Activated CD4-positive, alpha-beta T cell treated with anti-CD3 and anti-CD28 coated beads, Interleukin-2, amount 50 U/mL, for 24 hours (primary cell): ENCODE measurements around the gene ZCCHC18.

Experiments used
- DNase-seq, 2 donors: peaks; one replicate each; pipeline ENCODE4 v3.0.0-alpha.2; 2020; ENCODE audit warnings: low read depth in 1 of 2, low spot score in 1 of 2

The ZCCHC18 gene

DNA sequence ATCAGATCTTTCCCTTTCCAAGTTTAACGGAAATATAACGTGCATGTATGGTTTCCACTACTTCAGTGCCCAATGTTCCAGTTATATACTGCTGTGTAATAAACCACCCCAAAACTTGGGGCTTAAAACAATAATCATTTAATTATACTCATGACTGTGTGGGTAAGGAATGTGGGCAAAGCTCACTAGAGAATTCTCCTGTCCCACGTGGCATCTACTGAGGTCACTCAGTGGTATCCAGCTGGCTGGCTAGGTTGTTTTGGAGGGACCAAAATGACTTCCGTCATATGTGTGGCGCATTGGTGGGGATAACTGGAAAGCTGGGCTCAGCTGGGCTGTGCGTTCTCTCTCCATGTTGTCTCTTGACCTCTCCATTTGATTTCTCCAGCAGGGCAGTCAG lies 18.5 kb downstream of the ZCCHC18 start:
- no peak for DNase-seq

- DNase-seq = no peak
Observed at GRCh38 chrX:104134583-104135261, 22.4 kb downstream of the ZCCHC18 start.

DNA sequence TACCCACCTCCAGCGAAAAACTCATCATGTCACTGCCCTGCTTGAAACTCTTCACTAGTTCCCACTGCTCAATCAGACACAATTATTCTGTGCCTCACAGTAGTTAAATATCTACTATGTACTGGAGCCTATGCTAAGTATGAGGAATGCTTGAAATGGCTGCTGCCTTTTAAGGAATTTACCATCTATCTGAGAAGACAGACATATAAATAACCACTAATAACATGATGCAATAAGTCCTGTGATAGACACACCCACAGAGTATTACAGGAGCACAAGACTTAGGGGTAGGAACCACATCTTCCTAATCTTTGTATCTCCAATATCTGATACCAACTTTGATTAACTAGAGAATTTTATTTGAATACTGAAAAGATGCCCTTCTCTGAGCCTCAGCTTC lies 23.4 kb downstream of the ZCCHC18 start:
- DNase-seq = no peak

DNA sequence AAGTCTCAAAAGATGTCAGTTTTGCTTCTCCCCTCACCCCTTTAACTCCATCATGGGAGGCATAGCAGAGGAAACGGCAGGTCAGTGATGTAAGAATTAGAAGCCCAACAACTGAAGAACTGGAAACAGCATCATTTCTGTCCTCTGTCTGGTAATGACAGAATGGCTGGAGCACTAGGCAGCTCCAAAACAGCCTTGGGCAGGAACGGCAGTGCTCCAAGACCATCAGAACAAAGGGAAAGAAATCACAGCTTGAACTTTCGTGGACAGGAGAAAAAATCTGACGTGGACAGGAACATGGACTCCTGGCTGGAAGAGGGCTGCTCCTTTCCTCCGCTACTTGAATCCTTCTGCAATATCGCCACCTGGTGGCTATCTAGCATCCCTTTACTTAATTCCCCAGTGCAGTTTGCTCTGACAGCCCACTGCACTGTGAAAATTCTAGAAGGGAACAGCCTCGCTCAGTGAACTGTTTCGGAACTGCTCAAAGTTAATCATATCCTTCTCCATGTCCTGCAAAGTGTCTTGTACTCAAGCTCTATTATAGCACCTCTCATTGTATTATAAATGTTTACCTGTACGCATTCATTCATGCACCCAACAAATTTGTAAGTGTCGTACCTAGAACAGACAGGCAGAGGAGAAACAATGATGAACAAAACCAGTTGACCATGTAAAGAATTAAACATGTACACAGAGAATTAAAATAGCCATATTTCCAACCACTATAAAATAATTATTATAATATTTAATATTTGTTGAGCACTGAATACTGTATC lies 24.1 kb downstream of the ZCCHC18 start:
- peak; percentile 1 to 41 for DNase-seq

- DNase-seq = no peak
Observed at GRCh38 chrX:104137496-104137895, 25.2 kb downstream of the ZCCHC18 start.

GRCh38 chrX:104141087-104141760 lies 28.9 kb downstream of the ZCCHC18 start:
- no peak for DNase-seq

GRCh38 chrX:104151037-104151436 lies 38.7 kb downstream of the ZCCHC18 start:
- DNase-seq = no peak

- DNase-seq = peak; percentile 48 to 62
Observed at GRCh38 chrX:104156630-104157529, 44.6 kb downstream of the ZCCHC18 start, which contains the start of gene SLC25A53. Gene SLC25A53, minus strand, starts transcription at chrX:104157009. Its CDS starts 51,752 bp downstream, at chrX:104105257.
